PC-9 (cell line): ENCODE measurements around the gene PBX1.

ENCODE experiments used
- EZH2 ChIP-seq: fragments of 200-600 bp; sonication (generic); IDR thresholded peaks from 2 replicates; pipeline ENCODE4 v1.8.0; 2017; ENCODE audit warnings: antibody characterized with exemption, low read depth
- TF ChIP-seq, protein P1 (sequence below): fragments of 200-600 bp; sonication (generic); conservative IDR thresholded peaks from 2 replicates; pipeline ENCODE4 v1.6.1; 2017; ENCODE audit warnings: mixed run types, antibody characterized with exemption, mild to moderate bottlenecking, moderate library complexity

DNA sequence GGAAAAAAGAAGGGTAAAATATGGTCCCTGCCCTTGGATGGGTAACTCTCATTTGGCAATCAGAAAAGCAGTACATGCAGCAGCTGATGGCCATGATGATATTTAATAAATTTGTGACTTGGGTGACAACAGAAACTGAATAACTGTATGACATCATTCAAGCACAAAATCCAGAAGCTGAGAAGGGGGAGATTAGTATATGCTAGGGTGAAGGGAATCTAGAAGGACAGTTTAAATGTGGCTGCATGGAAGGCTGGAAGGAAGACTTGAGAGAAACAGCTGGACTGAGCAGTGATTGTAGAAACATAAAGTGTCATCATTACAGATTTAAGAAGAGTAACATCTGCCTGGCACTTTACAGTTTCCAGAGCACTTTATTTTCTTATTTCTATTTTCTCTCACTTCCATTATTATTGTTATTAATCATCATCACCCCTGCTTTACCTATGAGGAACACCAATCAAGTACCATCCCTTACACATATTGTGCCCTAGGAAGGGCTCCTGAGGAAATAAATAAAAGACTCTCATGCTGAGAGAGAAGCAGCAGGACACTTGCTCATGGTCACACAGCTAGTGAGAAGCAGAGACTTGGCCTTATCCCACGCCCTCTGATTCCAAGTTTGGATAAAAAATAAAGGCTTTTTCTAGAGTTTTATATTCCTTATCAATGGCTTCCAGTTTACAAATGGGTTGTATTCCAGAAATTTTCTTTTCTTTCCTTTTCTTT is 207.2 kb downstream of the PBX1 start:
- no peak for TF ChIP-seq EZH2
- TF ChIP-seq, protein P1, sequence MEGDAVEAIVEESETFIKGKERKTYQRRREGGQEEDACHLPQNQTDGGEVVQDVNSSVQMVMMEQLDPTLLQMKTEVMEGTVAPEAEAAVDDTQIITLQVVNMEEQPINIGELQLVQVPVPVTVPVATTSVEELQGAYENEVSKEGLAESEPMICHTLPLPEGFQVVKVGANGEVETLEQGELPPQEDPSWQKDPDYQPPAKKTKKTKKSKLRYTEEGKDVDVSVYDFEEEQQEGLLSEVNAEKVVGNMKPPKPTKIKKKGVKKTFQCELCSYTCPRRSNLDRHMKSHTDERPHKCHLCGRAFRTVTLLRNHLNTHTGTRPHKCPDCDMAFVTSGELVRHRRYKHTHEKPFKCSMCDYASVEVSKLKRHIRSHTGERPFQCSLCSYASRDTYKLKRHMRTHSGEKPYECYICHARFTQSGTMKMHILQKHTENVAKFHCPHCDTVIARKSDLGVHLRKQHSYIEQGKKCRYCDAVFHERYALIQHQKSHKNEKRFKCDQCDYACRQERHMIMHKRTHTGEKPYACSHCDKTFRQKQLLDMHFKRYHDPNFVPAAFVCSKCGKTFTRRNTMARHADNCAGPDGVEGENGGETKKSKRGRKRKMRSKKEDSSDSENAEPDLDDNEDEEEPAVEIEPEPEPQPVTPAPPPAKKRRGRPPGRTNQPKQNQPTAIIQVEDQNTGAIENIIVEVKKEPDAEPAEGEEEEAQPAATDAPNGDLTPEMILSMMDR, result no peak
